Thymus (tissue), 11 donors: ENCODE results near the gene OXTR. TPM values are rescaled to one million over a fixed set of nuclear protein-coding genes. Genes with fewer than 3 reads are reported as not detected.
"Not testable (repeated sequence)": the region's sequence is repeated elsewhere in the genome, so short reads cannot be mapped to it uniquely, and the experiment has no call there.

Experiments used
- DNase-seq, 9 donors: peaks; one replicate each; pipeline ENCODE4 v3.0.0-alpha.2; 2013; ENCODE audit warnings: low spot score in 9 of 9, low read depth in 6 of 9, missing footprints in 1 of 9
- H3K27ac ChIP-seq, 2 donors: one replicate each; pipeline ENCODE4 v1.5.1; 2013; ENCODE audit warnings: control low read depth in 1 of 2, low read depth in 1 of 2, low read length in 1 of 2, mild to moderate bottlenecking in 1 of 2, moderate library complexity in 1 of 2
- H3K27me3 ChIP-seq, 2 donors: one replicate each; pipeline ENCODE4 v1.5.1; 2013; ENCODE audit warnings: low read length in 1 of 2; ENCODE audit not compliant: control insufficient read depth in 2 of 2, insufficient read depth in 1 of 2
- H3K36me3 ChIP-seq, 2 donors: one replicate each; pipeline ENCODE4 v1.5.1; 2013; ENCODE audit warnings: low read length in 1 of 2, mild to moderate bottlenecking in 1 of 2, moderate library complexity in 1 of 2; ENCODE audit not compliant: control insufficient read depth in 2 of 2, insufficient read depth in 2 of 2
- H3K4me1 ChIP-seq, 2 donors: one replicate each; pipeline ENCODE4 v1.5.1; 2013; ENCODE audit warnings: low read length in 2 of 2; ENCODE audit not compliant: control insufficient read depth in 2 of 2, insufficient read depth in 2 of 2
- H3K4me3 ChIP-seq, 2 donors: one replicate each; pipeline ENCODE4 v1.5.1; 2013; ENCODE audit warnings: low read length in 2 of 2, control low read depth in 1 of 2, mild to moderate bottlenecking in 1 of 2
- H3K9me3 ChIP-seq, 2 donors: one replicate each; pipeline ENCODE4 v1.5.1; 2013; ENCODE audit warnings: low read length in 1 of 2, mild to moderate bottlenecking in 1 of 2; ENCODE audit not compliant: control insufficient read depth in 2 of 2, insufficient read depth in 1 of 2
- WGBS: extraction: QIAGEN DNeasy Blood & Tissue Kit; methylation state at CpG from one replicate; pipeline ENCODE4 v1.1.7; 2013; 5-methylcytosine and 5-hydroxymethylcytosine counted together
- polyA plus RNA-seq: library from polyadenylated mRNA; stranded (reverse); fragments of 200-250 nt; gene quantifications from one replicate; pipeline ENCODE4 v1.2.3, GENCODE V29; 2013
- total RNA-seq: library from RNA; stranded (reverse); fragments of 120-200 nt; gene quantifications from one replicate; pipeline ENCODE4 v1.2.4, GENCODE V29; 2013
- donor health status: healthy.

The OXTR gene
- total and polyA plus RNA-seq, 2 donors: 0.80 to 1.3 TPM

- H3K4me1 ChIP-seq: no peaks in the 10 kb centered on the region
- H3K27me3 ChIP-seq: no peaks in the 10 kb centered on the region
- no peaks in the 10 kb centered on the region for H3K9me3 ChIP-seq
- H3K36me3 ChIP-seq: no peaks in the 10 kb centered on the region
- H3K27ac ChIP-seq: no peak overlapping the region
- WGBS: 74% methylated on average over 3 of the region's 3 CpGs
- no peak overlapping the region for H3K4me3 ChIP-seq
- DNase-seq: no peak
These were observed 38.8 kb downstream of the OXTR start for GRCh38 chr3:8730656-8731055.

DNA sequence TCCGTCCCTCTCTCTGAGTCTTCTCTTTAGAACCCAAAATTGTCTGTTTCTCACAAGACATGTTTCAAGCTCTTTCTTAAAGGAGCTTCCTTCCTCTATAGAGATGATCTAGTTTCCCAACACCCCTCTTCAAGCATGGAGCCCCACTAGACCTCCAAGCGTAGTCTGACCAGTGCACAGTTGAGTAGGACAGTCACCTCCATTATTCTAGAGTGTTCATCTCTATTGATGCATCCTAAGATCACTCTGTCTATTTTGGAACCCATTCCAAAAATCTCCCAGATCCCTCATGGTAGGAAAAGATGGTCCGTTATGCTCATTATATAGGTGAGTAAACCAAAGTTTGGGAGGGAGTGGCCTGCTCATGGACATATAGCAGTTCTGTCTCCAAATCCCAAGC, 39.9 kb downstream of the OXTR start:
- Histone ChIP-seq H3K36me3 (no peaks in the 10 kb centered on the region), H3K9me3 (no peaks in the 10 kb centered on the region), H3K27ac (no peak overlapping the region), H3K27me3 (no peaks in the 10 kb centered on the region), H3K4me1 (no peaks in the 10 kb centered on the region), H3K4me3 (no peak overlapping the region)
- no peak for DNase-seq
- WGBS: 98% methylated on average over 3 of the region's 3 CpGs

- no peak for DNase-seq
- WGBS: 90% methylated on average over 9 of the region's 9 CpGs
These were observed 41.6 kb downstream of the OXTR start for GRCh38 chr3:8727605-8728512.

DNA sequence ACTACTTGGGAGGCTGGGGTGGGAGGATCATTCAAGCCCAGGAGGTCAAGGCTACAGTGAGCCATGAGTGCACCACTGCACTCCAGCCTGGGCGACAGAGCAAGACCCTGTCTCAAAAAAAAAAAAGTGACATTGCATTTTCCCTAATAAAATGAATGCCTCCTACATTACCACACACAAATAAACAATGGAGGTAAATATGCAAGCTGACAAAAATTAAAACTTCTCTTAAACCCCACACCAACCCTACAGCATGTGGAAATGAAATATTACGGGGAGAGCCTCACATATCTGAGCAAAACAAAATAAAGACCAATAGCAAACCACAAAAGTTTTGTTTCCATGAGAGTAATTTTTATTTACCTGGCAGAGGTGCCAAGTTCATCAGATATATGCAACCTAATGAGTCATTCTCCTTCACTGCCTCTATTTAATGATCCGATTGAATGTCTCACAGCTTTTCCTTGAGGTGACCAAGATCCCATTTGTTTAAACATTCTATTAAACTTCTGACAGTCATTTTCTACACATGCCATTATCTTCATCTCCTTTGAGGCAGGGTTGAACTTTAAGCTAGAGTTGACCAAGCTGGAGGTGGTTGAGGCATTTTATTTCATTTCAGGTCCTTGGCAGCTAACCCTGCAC, 45.2 kb downstream of the OXTR start:
- DNase-seq: no peak
- Histone ChIP-seq H3K4me3 (no peak overlapping the region), H3K27ac (no peak overlapping the region), H3K27me3 (no peaks in the 10 kb centered on the region), H3K9me3 (no peaks in the 10 kb centered on the region), H3K4me1 (no peaks in the 10 kb centered on the region), H3K36me3 (no peaks in the 10 kb centered on the region)
- 95% methylated on average over 3 of the region's 3 CpGs for WGBS

More at GRCh38 chr3:8727605-8728512, 41.6 kb downstream of the OXTR start:
- H3K9me3 ChIP-seq: no peaks in the 10 kb centered on the region
- no peaks in the 10 kb centered on the region for H3K4me1 ChIP-seq
- H3K36me3 ChIP-seq: no peaks in the 10 kb centered on the region
- H3K27ac ChIP-seq: no peak overlapping the region
- H3K27me3 ChIP-seq: no peaks in the 10 kb centered on the region
- H3K4me3 ChIP-seq: no peak overlapping the region

DNA sequence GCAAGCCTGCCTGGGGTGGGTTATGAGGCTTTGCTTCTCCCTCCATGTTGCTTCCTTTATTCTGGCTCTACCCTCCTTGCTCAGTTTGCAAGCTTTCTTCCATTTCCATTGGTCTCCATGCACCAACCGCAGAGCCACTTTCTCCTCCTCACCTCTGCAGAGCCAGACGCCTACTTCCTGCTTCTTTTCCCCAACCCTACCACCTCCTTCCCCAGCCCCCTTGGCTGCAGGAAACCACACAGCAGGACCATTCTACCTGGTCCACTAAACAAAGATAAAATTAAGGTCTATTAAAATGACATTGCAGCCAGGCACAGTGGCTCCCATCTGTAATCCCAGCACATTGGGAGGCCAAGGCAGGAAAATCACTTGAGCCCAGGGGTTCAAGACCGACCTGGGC, 45.8 kb downstream of the OXTR start:
- H3K36me3 ChIP-seq: no peaks in the 10 kb centered on the region
- WGBS: 62% methylated on average over 3 of the region's 3 CpGs

GRCh38 chr3:8722808-8723207, 46.6 kb downstream of the OXTR start:
- Histone ChIP-seq H3K27me3 (no peaks in the 10 kb centered on the region), H3K4me3 (no peak overlapping the region), H3K36me3 (no peaks in the 10 kb centered on the region), H3K9me3 (no peaks in the 10 kb centered on the region), H3K4me1 (no peaks in the 10 kb centered on the region), H3K27ac (no peak overlapping the region)
- WGBS: 91% methylated on average over 5 of the region's 5 CpGs
- no peak for DNase-seq

More for the DNA sequence above, 45.8 kb downstream of the OXTR start:
- Histone ChIP-seq H3K4me3 (no peak overlapping the region), H3K4me1 (no peaks in the 10 kb centered on the region), H3K9me3 (no peaks in the 10 kb centered on the region), H3K27me3 (no peaks in the 10 kb centered on the region), H3K27ac (no peak overlapping the region)
- no peak for DNase-seq

DNA sequence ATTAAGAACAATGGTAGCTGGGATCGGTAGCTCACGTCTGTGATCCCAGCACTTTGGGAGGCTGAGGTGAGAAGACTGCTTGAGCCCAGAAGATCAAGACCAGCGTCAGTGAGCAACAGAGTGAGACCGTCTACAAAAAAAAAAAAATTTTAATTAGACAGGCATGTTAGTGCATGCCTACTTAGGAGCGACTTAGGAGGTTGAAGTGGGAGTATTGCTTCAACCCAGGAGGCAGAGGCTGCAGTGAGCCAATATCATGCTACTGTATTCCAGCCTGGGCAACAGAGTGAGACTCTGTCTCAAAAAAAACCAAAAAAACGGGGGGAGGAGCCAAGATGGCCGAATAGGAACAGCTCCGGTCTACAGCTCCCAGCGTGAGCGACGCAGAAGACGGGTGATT, 53.7 kb downstream of the OXTR start:
- H3K4me1 ChIP-seq, H3K9me3 ChIP-seq, H3K27me3 ChIP-seq, H3K4me3 ChIP-seq, H3K36me3 ChIP-seq, H3K27ac ChIP-seq, DNase-seq: not testable (repeated sequence)
- 96% methylated on average over 12 of the region's 12 CpGs for WGBS

DNA sequence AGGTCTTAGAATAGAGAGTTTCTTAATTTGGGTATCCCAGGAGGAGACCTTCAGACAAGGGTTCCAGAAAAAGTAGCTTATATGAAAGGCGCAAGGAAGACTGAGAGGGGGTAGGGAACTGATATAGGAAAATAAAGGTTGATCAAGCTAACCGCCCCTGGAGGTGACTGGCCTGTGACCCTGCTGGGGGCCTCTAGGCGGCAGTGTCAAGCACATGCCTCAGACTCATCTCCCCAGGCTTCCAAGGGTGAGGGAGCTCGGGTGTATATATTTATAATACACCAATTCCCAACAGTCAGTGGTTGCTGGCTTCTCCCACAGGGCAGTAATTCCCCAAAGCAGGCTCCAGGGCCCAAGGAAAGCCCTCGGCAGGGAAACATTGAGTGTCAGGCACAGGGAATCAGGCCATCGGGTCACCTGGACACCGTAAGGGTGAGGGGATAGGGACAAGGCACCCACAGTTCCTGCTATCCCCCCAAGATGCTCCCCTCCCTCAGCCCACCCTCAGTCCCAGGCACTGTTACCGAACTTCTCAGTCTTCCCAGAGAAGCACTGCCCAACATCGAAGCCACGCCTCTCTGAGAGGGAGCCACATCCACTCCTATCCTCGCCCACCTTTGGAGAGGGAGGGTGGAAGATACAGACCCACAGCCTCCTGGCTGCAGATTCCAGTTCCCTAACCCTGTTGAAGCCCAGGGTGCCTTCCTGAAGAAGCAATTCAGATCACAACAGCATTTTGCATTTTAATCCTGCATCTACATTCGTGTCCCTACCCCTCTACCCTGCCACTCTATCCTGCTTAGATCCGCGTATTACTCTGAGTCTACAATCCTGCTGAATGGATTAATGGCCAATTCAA, 55.3 kb downstream of the OXTR start:
- no peaks in the 10 kb centered on the region for H3K27me3 ChIP-seq
- H3K27ac ChIP-seq: no peak overlapping the region
- no peaks in the 10 kb centered on the region for H3K36me3 ChIP-seq
- no peak overlapping the region for H3K4me3 ChIP-seq
- WGBS: 84% methylated on average over 14 of the region's 14 CpGs
- H3K9me3 ChIP-seq: no peaks in the 10 kb centered on the region
- no peak for DNase-seq
- no peaks in the 10 kb centered on the region for H3K4me1 ChIP-seq

GRCh38 chr3:8712908-8713255, 56.5 kb downstream of the OXTR start:
- Histone ChIP-seq H3K4me3 (no peak overlapping the region), H3K9me3 (no peaks in the 10 kb centered on the region), H3K4me1 (no peaks in the 10 kb centered on the region), H3K27ac (no peak overlapping the region), H3K27me3 (no peaks in the 10 kb centered on the region), H3K36me3 (no peaks in the 10 kb centered on the region)
- 87% methylated on average over 2 of the region's 2 CpGs for WGBS
- DNase-seq: no peak
